GM19351 (cell line): ENCODE data around the gene GPATCH2.
"Not testable (repeated sequence)": the region's sequence is repeated elsewhere in the genome, so short reads cannot be mapped to it uniquely, and the experiment has no call there.

Source experiments
- ATAC-seq: cut with Tn5 transposase; IDR thresholded peaks from one replicate; pipeline ENCODE4 v1.9.1; 2021; ENCODE audit warnings: mild to moderate bottlenecking, moderate library complexity; ENCODE audit not compliant: unreplicated experiment

The GPATCH2 gene

DNA sequence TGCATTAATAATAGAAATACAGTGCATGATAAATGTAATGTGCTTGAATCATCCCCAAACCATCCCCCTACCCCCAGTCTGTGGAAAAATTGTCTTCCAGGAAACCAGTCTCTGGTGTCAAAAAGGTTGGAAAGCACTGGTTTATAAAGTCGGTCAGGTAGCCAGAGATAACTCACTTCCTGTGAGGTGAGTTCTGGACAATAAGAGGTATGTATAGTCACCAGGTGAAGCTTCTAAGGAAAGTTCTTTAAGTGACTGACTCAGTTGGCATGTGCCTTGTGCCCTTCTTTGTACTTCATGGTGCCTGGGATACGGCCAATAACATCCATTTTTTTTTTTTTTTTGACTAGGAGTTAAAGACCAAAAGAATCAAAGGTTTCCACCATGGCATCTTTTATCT lies 103.7 kb downstream of the GPATCH2 start:
- ATAC-seq, result no peak

DNA sequence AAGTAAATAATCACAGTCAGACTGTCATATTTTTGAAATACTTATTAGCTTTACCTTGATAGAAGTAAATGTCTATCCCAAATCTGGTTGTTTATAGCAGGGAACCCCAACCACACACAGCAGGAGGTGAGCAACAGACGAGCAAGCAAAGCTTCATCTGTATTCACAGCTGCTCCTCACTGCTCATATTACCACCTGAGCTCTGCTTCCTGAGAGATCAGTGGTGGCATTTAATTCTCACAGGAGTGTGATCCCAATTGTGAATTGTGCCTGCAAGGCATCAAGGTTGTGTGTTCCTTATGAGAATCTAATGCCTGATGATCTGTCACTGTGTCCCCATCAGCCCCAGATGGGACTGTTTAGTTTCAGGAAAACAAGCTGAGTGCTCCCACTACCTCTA lies 104.3 kb downstream of the GPATCH2 start:
- ATAC-seq, result no peak

DNA sequence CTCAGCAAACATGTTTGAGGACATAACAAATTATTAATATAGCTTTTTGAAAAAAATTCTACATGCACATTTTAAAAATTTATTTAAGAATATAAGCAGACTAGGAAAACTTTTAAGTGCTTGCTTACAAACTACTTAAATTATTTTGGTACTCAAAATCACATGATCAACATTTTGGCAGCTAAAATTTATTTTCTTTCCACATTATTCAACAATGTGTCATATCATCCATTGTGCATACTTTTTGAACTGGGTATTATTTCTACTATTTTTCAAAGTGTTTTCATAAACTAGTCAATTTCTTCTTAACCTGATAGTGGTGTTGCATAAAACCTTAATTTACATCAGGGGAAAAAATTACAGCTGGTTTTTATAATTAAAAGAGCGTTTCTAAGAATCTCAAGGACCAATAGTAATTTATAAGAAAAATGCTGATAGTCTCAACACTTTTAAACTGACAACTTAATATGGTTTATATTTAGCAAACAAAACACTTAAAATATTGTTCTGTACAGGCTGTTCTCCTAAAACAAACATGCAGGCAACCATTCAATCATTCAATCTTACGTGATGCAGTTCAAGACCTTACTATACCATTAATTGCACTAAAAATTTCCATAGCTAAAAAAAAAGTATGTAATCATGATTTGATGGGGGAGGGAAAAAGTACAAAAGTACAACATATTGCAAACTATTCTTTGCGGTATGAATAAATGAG lies 105.0 kb downstream of the GPATCH2 start:
- ATAC-seq, result no peak

DNA sequence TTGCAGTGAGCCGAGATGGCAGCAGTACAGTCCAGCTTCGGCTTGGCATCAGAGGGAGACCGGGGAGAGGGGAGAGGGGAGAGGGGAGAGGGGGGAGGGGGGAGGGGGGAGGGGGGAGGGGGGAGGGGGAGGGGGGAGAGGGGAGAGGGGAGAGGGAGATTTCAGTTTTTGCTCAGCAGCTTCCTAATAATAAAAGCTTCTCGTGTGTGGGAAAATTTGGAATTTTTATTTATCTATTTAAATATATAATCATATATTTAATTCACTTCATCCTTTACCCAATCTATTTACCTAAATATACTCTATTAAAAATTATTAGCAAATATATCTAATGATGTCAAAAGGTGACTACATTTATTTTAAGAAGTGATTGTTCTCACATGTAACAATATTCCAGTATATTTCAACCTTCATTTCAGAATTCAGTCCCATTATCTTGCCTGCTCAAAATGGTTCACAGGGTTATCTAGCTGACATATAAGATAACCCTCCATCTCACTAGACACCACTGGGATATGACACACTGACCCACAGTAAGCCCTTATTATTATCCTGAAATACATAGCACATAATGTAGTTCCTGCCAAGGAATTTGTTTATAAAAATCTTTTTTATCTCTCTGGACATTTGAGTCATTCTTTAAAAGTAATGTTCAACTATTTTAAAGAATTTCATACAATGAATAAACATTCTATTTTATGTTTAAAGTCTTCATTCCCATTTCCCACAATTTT lies 105.9 kb downstream of the GPATCH2 start:
- ATAC-seq, result no peak

DNA sequence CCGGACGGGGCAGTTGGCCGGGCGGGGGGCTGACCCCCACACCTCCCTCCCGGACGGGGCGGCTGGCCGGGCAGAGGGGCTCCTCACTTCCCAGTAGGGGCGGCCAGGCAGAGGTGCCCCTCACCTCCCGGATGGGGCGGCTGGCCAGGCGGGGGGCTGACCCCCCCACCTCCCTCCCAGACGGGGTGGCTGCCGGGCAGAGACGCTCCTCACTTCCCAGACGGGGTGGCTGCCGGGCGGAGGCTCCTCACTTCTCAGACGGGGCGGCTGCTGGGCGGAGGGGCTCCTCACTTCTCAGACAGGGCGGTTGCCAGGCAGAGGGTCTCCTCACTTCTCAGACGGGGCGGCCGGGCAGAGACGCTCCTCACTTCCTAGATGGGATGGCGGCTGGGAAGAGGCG lies 107.0 kb downstream of the GPATCH2 start:
- not testable (repeated sequence) for ATAC-seq

DNA sequence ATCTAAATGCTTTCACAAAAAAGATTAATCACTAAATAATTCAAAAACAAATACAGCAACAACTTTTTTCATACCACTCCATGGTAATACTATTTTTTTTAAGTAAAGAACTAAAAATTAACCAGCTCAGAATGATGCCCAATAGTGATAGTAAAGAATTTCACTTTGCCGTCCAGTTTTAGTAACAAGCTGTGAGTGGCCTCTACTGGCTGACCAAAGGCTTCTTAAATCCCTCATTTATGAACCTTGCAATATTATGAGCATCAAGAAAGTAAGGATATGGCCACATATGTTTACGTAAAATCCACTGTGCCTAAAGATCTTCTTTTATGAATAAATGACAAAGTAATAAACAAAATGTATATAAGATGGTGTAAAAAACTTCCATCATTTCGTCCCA lies 108.6 kb downstream of the GPATCH2 start:
- ATAC-seq, result no peak

DNA sequence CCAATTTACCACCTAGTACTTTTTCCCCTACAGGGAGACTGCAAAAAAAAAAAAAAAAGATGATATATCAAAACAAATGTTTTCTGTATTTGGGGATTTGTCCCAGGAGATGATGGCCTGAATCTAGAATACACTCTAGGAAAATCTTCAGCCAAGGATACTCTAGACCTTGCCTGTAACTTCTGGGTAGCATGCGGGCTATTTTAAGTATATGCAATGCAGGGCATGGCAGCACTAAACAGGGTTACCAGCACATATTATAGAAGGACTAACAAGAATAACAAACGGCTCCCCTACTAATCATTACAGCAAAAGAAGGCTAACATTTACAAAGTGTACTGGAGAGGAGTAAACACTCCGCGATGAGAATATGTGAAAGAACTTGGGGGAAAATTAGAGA lies 109.6 kb downstream of the GPATCH2 start:
- ATAC-seq, result no peak

DNA sequence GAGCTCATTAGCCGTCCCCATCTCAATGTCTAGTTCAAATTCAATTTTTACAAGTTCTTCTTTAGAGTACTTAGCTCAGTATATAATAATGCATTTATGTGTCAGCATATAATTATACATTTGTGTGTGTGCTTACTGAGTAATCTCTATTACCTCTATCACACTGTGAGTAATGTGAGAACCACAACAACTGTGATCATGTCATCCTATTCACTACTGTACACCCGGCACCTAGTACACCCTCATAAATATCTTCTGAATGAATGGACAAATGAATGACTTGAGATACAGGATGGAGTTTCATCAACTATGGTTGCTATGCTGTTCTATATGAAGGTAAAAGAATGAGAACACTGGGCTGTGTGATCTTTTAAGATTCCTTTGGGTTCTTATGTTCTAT lies 124.0 kb downstream of the GPATCH2 start:
- ATAC-seq, result no peak

DNA sequence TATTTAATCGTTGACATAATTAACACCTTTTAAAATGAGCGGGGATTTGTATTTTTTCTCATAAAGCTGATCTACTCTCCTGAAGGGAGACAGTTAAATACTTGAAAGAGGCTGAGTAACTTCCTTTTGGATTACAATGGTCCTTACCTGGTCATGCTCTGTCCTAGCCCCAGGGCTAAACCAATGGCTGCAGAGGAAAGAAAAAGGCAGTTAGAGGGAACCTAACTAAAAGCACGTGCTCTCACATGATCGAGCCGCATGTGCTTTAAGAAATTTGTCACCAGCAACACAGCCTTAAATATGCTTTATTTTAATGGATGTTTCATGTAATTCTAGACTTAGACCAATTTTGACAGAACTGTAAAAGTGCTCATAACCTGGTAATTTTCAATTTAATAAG lies 132.7 kb downstream of the GPATCH2 start:
- no peak for ATAC-seq

DNA sequence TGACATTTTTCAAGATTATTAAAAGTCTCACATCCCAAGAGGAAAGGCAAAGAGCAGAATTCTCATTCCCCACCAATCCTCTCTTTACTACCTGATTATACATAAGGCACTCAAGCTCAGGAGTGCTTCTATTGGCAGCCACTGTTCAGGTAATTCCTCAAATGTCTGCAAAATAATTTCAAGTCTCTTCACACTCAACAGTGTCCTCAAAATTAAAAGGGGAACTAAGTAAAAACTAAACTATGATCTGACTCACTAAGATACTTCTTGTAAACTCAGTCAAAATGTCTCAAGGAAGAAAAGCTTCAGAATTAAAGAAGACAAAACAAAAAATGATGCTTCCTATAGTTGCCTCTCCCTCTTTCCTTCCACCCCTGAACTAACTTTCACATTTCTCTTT lies 135.6 kb downstream of the GPATCH2 start:
- peak; percentile 89 for ATAC-seq

DNA sequence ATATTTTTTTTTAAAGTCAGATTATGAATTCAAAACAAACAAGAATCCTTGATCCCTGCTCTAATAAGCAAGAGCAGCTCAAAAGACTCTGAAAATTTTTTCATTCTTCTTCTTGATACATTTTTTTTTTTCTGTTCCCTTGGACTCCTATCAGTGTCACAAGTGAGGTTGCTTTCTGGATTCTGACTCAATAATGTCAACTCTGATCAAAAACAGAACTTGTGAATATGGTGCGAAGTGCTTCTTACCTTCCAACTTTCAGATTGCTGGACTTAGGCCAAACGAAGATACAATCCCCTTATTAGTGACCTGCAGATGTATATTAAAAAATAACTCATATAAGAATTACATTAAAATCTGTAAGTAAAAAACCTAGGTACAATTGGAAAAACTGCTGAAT lies 136.1 kb downstream of the GPATCH2 start:
- ATAC-seq, result peak; percentile 76

DNA sequence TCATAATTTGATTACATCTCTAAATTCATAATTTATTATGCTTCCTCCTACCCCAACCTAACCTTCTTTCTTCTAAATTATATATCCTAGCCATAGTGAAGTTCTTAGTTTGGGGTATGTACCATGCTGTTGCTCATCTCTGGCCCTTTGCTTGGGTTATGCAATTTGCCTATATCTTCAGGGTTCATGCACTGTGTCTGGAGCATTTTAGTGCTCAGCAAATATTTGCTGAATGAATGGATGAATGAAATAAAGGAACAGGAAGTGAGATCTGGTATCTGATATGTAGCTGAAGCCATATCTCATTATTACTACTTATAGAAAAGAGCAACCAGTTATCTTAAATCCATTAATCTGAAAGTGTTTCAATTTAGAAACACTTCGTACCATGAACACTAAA lies 137.6 kb downstream of the GPATCH2 start:
- ATAC-seq, result no peak

DNA sequence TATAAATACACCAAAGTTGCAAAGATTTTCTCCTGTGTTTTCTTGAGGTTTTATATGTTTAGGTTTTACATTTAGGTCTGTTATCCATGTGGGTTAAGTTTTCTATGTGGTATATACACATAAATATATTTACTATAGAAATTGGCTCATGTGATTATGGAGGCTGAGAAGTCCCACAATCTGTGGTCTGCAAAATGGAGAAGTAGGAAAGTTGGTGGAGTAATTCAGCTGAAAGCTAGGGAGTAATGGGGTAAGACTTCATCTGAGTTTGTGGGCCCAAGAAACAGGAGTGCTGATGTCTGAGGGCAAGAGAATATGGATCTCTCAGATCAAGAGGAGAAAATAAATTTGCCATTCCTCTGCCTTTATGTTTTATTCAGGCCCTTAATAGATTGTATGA lies 146.0 kb downstream of the GPATCH2 start:
- ATAC-seq, result no peak

DNA sequence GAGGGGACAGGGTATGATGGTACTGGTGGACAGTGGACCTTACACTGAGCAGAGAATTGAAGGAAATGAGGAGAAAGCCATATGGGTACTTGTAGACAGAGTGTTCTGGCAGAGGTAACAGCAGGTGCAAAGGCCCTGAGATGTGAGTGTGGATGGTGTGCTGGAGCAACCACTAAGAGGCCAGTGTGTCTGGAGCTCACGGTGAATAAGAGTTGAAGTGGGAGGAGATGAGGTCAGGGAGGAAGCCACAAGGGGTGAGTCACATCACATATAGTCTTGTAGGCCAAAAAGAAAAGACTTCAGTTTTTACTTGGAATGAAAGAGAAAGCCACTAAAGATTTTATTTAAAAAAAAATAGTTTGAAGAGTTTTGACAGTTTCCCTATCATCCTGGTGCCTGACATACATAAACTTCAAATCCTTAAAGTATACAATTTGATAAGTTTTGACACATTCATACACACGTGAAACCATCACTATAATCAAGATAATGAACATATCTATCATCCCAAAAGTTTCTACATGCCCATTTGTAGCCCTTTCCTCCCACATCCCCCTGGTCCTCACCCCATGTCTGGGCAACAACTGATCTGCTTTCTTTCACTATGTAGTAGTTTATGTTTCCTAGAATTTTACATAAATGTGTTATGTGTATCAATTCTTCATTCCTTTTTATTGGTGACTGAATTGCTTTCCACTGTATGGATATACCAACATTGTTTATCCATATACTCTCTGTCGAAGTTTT lies 148.4 kb downstream of the GPATCH2 start:
- ATAC-seq, result peak; percentile 98

DNA sequence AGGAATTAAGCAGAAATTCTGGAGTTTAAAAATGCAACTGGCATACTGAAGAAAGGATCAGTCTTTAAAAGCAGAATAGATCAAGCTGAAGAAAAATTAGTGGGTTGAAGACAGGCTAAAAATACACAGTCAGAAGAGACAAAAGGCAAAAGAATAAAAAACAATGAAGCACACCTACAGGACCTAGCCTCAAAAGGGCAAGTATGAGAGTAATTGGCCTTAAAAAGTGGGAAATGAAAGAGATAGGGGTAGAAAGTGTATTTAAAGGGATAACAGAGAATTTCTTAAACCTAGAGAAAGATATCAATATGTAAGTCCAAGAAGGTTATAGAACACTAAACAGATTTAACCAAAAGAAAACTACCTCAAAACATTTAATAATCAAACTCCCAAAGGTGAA lies 152.4 kb downstream of the GPATCH2 start:
- ATAC-seq, result no peak

DNA sequence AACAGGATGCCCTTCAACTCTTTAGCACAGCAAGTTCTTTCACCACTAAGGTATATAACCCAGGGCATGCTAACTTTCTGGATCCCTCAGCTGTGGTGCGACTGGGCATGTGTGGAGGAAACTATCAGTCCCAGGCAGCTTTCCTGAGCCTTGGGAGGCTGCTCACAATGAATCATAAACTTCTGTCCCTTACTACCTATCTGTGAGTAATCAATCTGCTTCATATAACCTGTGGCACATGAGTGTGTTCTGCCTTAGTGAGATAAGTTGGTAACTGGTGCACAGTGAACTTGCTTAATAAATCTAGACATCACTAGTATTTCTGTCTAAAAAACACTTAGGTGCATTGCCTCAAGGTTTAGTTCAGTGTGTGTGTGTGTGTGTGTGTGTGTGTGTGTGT lies 158.0 kb downstream of the GPATCH2 start:
- ATAC-seq, result no peak

DNA sequence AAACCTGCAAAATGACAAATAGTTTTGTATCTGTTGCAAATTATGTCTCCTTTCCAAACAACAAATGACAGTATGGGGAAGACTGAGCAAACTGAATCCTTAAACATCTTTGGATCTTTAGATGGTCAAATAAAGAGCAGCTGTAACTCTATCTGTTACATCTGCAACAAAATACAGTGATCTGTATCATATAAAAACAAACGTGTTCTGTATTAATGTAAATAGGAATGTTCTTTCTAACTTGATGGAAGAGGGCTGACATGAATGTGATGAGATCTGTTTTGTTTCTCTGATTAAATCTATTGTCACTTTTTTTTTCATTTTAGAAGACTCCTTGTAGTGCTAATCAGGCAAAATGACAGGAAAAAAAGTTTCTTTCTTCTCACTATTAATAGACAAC lies 159.5 kb downstream of the GPATCH2 start:
- no peak for ATAC-seq

DNA sequence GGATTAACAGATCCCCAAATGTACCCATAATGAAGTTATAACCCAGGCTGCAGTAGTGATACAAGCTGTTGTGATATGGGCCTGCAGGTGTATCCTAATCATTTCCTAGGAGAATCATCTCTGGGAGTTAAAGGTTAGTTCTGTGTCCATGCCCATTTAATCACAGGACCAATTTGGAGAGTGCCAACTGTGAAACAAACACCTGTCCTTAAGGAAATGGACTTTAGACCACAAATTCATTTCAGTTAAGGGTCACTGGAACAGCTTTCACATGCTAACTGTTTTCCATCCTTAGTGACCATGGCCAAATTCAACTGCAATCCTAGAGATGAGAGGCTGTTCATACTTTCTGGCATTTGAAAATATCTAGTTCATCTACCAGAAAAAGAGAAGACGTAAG lies 160.9 kb downstream of the GPATCH2 start:
- ATAC-seq, result no peak

DNA sequence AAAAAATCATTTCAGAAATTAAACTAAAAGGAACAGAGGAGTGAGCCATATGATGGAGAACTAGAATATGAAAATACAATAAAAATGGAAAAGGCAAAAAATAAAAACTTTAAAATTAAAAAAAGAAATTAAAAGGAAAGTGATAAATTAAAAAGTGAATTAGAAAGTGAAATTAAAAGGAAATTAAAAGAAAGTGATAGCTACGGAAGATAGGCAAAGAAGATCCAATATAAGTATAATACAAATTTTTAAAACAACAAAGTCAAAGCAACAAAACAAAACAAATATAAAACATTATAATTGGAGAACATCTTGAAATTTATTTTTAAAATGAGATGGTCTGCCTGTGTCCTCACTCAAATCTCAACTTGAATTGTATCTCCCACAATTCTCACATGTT lies 165.8 kb downstream of the GPATCH2 start:
- no peak for ATAC-seq

DNA sequence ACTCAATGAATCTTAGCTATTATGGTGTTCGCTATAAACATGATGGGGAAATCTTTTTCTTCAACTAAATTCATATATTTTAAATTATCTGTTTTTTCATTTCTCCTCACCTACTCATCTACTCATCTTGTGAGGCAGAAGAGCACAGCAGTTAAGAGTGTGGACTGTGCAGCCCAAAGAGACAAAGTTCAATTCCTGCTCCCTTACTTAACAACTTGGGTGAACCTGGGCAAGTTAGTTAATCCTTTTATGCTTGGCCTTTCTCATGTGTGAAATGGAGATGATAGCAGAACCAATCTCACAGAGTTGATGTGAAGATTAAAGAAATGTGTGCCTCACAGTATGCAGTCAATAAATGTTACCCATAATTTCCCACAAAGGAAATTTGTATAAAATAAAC lies 168.2 kb downstream of the GPATCH2 start:
- no peak for ATAC-seq

DNA sequence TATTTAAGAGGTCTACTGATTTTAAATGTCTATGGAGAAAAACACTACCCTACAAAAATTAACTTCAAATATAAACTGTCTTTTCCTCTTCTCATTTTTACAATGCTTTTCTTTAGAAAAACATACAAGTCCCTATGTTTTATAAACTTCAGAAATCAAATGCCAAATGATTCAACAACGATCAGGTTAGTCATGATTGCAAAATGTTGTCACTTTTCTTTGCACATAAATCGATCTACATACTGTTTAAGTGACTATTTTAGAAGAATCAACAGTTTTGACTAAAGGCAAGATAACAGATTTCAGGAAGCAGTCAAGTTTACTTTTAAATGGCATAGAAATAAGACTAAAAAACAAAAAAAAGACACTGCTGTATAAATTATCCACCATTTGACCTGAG lies 168.7 kb downstream of the GPATCH2 start:
- no peak for ATAC-seq

DNA sequence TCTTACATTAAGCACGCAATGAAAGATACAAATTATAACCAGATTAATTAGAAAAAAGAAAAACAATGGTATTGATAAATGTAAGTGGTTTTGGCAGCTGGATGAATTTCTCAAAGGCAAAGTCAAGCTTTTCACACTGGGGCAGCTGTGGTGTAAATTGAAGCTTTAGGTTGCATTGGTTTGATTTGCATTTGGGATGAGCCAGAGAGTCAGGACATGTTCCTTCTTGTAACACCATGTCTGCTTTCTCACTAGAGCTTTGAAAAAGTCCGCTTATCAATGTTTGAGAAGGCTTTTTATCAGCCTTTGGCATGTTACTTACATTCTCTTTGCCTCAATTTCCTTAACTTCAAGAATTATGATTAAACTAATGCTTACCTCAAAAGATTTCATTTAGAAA lies 173.9 kb downstream of the GPATCH2 start:
- ATAC-seq, result no peak
